DMS153 (cell line): Measurements from ENCODE around the gene SNAP29.
A peak's percentile ranks its signal among the peaks of the same experiment; 100 is the strongest.
"Not testable (repeated sequence)": the region's sequence is repeated elsewhere in the genome, so short reads cannot be mapped to it uniquely, and the experiment has no call there.

ENCODE experiments used
- DNase-seq: peaks from one replicate; lab custom pipeline; 2025; lab: John Stamatoyannopoulos, UW

The SNAP29 gene

DNA sequence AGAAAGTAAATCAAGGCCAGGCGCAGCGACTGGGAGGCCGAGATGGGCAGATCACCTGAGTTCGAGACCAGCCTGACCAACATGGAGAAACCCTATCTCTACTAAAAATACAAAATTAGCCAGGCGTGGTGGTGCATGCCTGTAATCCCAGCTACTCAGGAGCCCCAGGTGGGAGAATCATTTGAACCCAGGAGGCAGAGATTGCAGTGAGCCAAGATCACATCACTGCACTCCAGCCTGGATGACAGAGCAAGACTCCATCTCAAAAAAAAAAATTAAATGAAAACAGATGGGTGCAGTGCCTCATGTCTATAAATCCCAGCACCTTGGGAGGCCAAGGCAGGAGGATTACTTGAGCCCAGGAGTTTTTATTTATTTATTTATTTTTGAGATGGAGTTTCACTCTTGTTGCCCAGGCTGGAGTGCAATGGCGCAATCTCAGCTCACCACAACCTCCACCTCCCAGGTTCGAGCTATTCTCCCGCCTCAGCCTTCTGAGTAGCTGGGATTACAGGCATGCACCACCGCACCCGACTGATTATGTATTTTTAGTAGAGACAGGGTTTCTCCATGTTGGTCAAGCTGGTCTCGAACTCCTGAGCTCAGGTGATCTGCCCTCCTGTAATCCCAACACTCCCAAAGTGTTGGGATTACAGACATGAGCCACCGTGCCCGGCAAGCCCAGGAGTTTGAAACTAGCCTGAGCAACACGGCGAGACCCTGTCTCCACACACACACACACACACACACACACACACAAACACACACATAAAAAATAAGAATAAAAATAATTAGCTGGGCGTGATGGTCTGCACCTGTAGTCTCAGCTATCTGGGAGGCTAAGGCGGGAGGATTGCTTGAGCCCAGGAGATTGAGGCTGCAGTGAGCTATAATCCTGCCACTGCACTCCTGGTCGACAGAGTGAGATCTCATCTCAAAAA, 42.6 kb downstream of the SNAP29 start:
- DNase-seq: not testable (repeated sequence)

GRCh38 chr22:20903093-20903492, 44.3 kb downstream of the SNAP29 start:
- DNase-seq: no peak

GRCh38 chr22:20904008-20904979, 45.5 kb downstream of the SNAP29 start:
- no peak for DNase-seq

DNA sequence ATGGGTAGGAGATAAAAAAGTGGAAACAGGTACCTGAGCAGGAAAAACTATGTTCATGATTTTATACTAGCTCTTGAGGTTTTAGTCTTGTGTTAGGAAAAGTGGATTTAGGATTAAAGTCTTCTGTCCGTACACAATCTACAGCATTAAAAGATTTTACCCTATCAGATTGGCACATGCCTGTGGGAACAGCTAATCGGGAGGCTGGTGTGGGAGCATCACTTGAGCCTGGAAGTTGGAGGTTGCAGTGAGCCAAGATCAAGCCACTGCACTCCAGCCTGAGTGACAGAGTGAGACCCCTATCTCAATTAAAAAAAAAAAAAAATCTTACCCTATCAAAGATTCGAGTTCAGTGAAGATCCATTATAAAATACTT, 46.2 kb downstream of the SNAP29 start:
- no peak for DNase-seq

- DNase-seq: no peak
These were observed 46.9 kb downstream of the SNAP29 start for GRCh38 chr22:20905415-20906386.

DNA sequence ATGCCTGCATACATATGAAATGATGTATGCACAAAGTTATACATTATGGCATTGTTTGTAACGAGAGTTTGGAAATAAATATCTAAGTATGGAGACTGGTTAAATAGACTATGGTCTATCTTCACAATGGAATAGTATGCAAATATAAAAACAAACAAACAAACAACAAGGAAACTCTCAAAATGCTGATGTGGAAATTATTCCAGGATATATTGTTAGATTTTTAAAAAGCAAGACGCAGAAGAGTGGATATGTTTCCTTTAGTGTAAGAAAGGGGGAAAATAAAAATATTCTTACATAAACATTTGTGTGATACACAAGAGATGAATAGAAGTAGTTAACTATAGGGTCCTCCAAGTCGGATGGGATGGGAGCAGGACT, 47.6 kb downstream of the SNAP29 start:
- no peak for DNase-seq

DNA sequence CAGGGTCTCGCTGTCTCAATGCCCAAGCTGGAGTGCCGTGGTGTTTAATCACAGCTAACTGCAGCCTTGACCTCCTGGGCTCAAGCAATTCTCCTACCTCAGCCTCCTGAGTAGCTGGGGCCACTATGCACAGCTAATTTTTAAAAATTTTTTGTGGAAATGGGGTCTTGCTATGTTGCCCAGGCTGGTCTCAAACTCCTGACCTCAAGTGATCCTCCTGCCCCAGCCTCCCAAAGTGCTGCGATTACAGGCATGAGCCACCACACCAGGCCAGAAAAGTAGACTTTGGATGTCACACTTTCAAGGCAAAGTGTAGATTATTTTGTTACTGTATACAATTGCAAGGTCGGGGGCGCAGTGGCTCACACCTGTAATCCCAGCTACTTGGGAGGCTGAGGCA, 49.9 kb downstream of the SNAP29 start:
- not testable (repeated sequence) for DNase-seq

DNA sequence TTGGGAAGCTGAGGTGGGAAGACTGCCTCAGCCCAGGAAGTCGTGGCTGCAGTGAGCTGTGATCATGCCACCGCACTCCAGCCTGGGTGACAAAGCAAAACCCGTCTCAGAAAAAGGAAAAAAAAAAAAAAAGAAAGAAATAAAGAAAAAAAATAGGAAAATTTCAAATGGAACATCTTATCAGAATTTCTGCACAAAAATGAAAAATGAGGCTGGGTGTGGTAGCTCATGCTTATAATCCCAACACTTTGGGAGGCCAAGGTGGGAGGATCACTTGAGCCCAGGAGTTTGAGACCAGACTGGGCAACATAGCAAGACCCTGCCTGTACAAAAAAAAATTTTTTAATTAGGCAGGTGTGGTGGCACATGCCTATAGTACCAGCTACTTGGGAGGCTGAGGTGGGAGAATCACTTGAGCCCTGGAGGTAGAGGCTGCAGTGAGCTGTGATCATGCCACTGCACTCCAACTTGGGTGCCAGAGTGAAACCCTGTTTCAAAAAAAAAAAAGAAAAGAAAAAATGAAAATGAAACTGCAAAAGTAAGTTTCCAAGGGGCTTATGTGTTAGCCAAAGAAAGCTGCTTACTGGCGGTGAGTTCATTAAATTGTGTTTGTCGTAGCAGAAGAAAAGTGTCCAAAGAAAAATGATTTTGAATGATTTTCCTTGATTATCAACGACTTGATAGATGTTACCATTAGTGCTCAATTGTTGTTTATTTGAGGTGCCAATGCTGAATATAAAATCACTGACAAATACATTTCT, 50.9 kb downstream of the SNAP29 start:
- DNase-seq: no peak

DNA sequence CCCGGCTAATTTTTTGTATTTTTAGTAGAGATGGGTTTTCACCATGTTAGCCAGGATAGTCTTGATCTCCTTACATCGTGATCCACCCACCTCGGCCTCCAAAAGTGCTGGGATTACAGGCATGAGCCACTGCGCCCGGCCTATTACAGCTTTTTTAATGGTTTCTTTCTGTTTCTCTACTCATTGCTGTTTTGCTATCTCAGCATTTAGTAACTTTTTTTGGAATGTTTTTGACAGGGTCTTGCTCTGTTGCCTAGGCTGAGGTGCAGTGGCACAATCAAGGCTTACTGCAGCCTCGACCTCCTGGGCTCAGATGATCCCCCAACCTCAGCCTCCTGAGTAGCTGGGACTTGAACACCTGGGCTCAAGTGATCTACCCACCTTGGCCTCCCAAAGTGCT, 53.7 kb downstream of the SNAP29 start:
- no peak for DNase-seq

- DNase-seq: peak; percentile 95
These were observed 58.4 kb downstream of the SNAP29 start, which contains the start of gene CRKL for GRCh38 chr22:20916916-20917810. CRKL (plus strand) TSS chr22:20917407; CDS start chr22:20917935, 528 bp downstream.

DNA sequence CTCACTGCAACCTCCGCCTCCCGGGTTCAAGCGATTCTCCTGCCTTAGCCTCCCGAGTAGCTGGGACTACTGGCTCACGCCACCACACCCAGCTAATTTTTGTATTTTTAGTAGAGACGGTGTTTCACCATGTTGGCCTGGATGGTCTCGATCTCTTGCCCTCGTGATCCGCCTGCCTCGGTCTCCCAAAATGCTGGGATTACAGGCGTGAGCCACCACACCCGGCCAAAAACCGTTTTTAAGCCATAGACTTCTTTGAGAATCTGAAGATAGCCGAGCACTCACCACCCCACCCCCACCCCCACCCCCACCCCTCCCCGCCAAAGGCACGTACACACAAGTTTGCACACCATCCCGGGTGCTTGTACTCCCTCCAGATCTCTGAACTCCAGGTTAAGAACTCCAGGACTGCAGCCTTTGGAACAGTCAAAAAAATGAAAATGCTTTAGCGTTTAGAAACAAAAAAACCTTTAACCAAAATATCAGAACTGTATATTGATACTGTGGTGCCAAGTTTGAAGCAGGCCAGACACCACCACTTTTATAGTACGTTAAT, 59.9 kb downstream of the SNAP29 start:
- DNase-seq: no peak

DNA sequence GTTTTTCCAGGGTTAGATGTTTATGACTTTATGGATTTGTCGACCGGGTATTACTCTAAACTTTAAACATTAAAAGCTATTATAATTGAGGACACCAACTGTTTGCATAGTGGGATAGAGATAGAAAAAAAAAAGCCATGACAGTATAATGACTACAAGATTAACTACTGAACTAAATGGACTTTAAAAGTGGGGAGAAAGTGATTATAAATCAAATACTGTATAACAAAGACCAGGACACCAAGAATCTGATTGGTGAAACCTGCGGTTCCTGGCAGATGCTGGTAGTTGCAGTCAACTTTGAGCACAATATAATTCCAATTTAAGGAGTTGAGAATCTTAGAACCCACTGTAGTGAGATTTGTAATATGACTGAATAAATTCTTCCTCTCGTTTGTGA, 60.9 kb downstream of the SNAP29 start:
- DNase-seq: no peak

DNA sequence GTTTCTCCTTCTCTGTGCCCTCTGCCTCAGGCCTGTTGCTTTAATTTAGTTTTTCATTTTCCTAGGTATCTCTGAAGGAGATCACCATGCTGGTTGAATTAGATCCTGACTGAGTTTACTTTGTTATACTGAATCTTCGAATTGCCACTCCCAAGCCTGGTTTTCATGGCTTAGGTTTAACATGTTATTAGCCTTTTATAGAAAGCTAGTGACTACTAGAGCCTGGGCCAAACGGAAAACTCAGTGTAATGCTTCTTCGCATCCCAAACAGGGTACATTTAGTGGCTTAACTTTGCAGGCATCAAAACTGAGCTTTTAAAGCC, 62.0 kb downstream of the SNAP29 start:
- DNase-seq: no peak

DNA sequence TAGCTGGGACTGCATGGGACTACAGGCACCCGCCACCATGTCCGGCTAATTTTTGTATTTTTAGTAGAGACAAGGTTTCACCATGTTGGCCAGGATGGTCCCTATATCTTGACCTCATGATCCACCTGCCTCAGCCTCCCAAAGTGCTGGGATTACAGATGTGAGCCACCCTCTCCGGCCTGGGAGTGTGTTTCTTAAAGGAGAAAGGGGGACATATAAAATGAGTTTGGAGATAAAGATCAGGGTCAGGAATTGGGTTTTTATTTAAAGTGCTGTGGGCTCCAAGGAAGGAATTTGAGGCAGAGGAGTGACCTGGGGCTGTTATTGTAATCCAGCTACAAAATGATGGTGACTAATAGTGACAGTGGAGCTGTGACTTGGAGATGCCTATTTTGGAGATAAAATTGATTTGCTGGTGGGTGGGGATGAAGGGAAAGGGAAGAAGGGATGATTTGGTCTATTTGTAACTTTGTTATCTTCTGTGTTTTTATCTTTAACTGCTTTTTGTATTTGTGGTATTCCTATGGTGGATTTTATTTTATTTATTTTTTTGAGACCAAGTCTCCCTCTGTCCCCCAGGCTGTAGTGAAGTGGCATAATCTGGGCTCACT, 63.4 kb downstream of the SNAP29 start:
- DNase-seq: no peak

GRCh38 chr22:20926243-20926642, 67.4 kb downstream of the SNAP29 start:
- no peak for DNase-seq

DNA sequence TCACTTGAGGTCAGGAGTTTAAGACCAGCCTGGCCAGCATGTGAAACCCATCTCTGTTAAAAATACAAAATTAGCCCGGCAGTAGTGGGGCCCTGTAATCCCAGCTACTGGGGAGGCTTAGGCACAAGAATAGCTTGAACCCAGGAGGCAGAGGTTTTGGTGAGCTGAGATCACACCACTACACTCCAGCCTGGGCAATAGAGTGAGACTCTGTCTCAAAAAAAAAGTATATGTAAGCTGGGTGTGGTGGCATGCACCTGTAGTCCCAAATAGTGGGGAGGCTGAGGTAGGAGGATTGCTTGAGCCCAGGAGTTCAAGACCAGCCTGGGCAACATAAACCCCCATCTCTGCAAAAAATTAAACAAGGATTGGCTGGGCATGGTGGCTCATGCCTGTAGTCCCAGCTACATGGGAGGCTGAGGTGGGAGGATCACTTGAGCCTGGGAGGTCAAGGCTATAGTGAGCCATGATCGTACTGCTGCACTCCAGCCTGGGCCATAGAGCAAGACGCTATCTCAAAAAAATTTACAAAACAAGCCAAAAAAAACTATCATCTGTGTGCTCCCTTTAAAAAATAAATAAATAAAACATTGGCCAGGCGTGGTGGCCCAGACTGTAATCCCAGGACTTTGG, 69.2 kb downstream of the SNAP29 start:
- no peak for DNase-seq

DNA sequence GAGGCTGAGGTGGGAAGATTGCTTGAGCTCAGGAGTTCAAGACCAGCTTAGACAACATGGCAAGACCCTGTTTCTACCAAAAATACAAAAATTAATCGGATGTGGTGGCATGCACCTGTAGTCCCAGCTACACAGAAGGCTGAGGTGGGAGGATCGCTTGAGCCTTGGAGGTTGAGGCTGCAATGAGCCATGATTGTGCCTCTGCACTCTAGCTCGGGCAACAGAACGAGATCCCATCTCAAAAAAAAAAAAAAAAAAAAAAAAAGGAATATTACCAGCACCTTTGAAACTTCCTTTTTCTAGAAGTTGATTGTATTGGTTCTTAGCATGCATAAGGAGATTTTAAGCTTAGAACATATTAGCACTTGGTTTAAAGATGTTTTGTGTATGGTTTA, 69.8 kb downstream of the SNAP29 start:
- DNase-seq: no peak

GRCh38 chr22:20930004-20930403, 71.2 kb downstream of the SNAP29 start:
- DNase-seq: no peak

DNA sequence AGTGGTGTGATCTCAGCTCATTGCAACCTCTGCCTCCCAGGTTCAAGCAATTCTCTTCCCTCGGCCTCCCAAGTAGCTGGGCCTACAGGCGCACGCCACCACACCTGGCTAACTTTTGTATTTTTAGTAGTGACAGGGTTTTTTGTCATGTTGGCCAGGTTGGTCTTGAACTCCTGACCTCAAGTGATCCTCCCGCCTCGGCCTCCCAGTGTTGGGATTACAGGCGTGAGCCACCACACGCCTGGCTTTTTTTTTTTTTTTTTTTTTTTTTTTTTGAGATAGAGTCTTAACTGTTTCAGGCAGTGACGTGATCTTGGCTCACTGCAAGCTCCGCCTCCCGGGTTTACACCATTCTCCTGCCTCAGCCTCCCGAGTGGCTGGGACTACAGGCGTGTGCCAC, 71.6 kb downstream of the SNAP29 start:
- DNase-seq: not testable (repeated sequence)
